HCT116 (cell line): ENCODE data around the gene UTP20.

Source experiments
- ATF3 ChIP-seq: IDR thresholded peaks from 2 replicates; pipeline ENCODE4 v1.6.1; 2012
- CEBPB ChIP-seq: IDR thresholded peaks from 2 replicates; pipeline ENCODE4 v1.6.1; 2012; ENCODE audit warnings: low read depth
- CTCF ChIP-seq, 3 experiments: fragments of 200-600 bp in 1 of 3; sonication (generic) in 1 of 3; IDR thresholded peaks in 2 of 3; conservative IDR thresholded peaks in 1 of 3; 2 replicates each; pipeline ENCODE4 v1.5.1; 2012 to 2017; ENCODE audit warnings: low read depth in 2 of 3, low read length in 2 of 3, antibody characterized with exemption in 1 of 3, borderline replicate concordance in 1 of 3, control low read depth in 1 of 3, mild to moderate bottlenecking in 1 of 3, mixed read lengths in 1 of 3, mixed run types in 1 of 3, moderate library complexity in 1 of 3; ENCODE audit not compliant: insufficient read depth in 1 of 3
- EZH2 ChIP-seq: fragments of 200-600 bp; sonication (generic); IDR thresholded peaks from 2 replicates; pipeline ENCODE4 v1.6.1; 2017; ENCODE audit warnings: antibody characterized with exemption, mixed run types
- EZH2phosphoT487 ChIP-seq: fragments of 200-600 bp; IDR thresholded peaks from 2 replicates; pipeline ENCODE4 v1.6.1; 2018; ENCODE audit warnings: antibody characterized with exemption, borderline replicate concordance
- POLR2A ChIP-seq: IDR thresholded peaks from 2 replicates; pipeline ENCODE4 v1.7.0; 2011; ENCODE audit warnings: borderline replicate concordance; ENCODE audit not compliant: insufficient read depth, insufficient read length; ENCODE audit errors: extremely low read depth
- POLR2AphosphoS5 ChIP-seq: IDR thresholded peaks from 2 replicates; pipeline ENCODE4 v1.6.1; 2011; ENCODE audit warnings: mild to moderate bottlenecking, low read depth, low read length, moderate library complexity
- RAD21 ChIP-seq: IDR thresholded peaks from 2 replicates; pipeline ENCODE4 v1.6.1; 2012; ENCODE audit warnings: low read depth, mild to moderate bottlenecking
- REST ChIP-seq: IDR thresholded peaks from 2 replicates; pipeline ENCODE4 v1.6.1; 2012; ENCODE audit warnings: low read depth
- SRF ChIP-seq: IDR thresholded peaks from 2 replicates; pipeline ENCODE4 v1.6.1; 2012; ENCODE audit warnings: low read depth
- YY1 ChIP-seq: IDR thresholded peaks from 2 replicates; pipeline ENCODE4 v1.6.1; 2011; ENCODE audit warnings: low read length, low read depth, moderate library complexity, mild to moderate bottlenecking; ENCODE audit not compliant: insufficient replicate concordance; ENCODE audit errors: extremely low read depth
- ZFX ChIP-seq: fragments of 450-650 bp; IDR thresholded peaks from 2 replicates; pipeline ENCODE4 v1.6.1; 2017

- TF ChIP-seq CTCF (IDR thresholded peaks at IDR 0.05 in 2 of 3, conservative IDR thresholded peaks at IDR 0.05 in 1 of 3; ENCODE audit: borderline replicate concordance in 1 of 3, insufficient read depth in 1 of 3, low read depth in 2 of 3, low read length in 2 of 3): no peak
- peak; percentile 76 for TF ChIP-seq POLR2AphosphoS5
- peak; percentile 82 for TF ChIP-seq POLR2A
- no peak for TF ChIP-seq RAD21
- no peak for TF ChIP-seq SRF
- no peak for TF ChIP-seq EZH2phosphoT487
- no peak for TF ChIP-seq EZH2
- TF ChIP-seq ATF3: no peak
- no peak for TF ChIP-seq REST
- peak; percentile 70; the same call in 1 of the 2 replicates for TF ChIP-seq ZFX
- no peak for TF ChIP-seq CEBPB
- peak; percentile 30 for TF ChIP-seq YY1
Observed at GRCh38 chr12:101407436-101408345, 127.8 kb downstream of the UTP20 start, which contains the start of gene ARL1.
